Sigmoid colon (tissue), 7 donors: ENCODE results near the gene PUSL1. TPM values are rescaled to one million over a fixed set of nuclear protein-coding genes. Genes with fewer than 3 reads are reported as not detected.

ENCODE experiments used
- DNase-seq: peaks from one replicate; pipeline ENCODE4 v3.0.0-alpha.2; 2019
- H3K27ac ChIP-seq, 4 donors: fragments of 200-600 bp; sonication (generic); one replicate each; pipeline ENCODE4 v1.5.1; 2016 to 2019; ENCODE audit warnings: mild to moderate bottlenecking in 1 of 4
- H3K27me3 ChIP-seq, 3 donors: fragments of 200-600 bp; sonication (generic); one replicate each; pipeline ENCODE4 v1.5.1; 2019; ENCODE audit warnings: mild to moderate bottlenecking in 1 of 3
- H3K36me3 ChIP-seq, 4 donors: fragments of 200-600 bp; sonication (generic); one replicate each; pipeline ENCODE4 v1.5.1; 2016 to 2019
- H3K4me1 ChIP-seq, 4 donors: fragments of 200-600 bp; sonication (generic); one replicate each; pipeline ENCODE4 v1.5.1; 2017 to 2019
- H3K4me3 ChIP-seq, 4 donors: fragments of 200-600 bp; sonication (generic); one replicate each; pipeline ENCODE4 v1.5.1; 2017 to 2019; ENCODE audit warnings: mild to moderate bottlenecking in 2 of 4, moderate library complexity in 1 of 4
- H3K9me3 ChIP-seq, 4 donors: fragments of 200-600 bp in 3 of 4; sonication (generic) in 3 of 4; one replicate each; pipeline versions ENCODE4 v1.5.1 to v1.6.1; 2013 to 2019
- CTCF ChIP-seq, 4 experiments: fragments of 450-650 bp in 3 of 4; fragments of 200-600 bp in 1 of 4; IDR thresholded peaks; one replicate each; pipeline ENCODE4 v1.5.1; 2016 to 2019; ENCODE audit warnings: antibody characterized with exemption in 4 of 4, mild to moderate bottlenecking in 3 of 4, moderate library complexity in 2 of 4
- EP300 ChIP-seq, 4 donors: sonication (generic); formaldehyde crosslinking; IDR thresholded peaks; one replicate each; pipeline ENCODE4 v1.6.1; 2017; ENCODE audit warnings: antibody characterized with exemption in 4 of 4
- POLR2A ChIP-seq, 2 donors: fragments of 450-650 bp; IDR thresholded peaks; one replicate each; pipeline ENCODE4 v1.6.1; 2016; ENCODE audit warnings: antibody characterized with exemption in 2 of 2, mild to moderate bottlenecking in 2 of 2, moderate library complexity in 2 of 2
- POLR2AphosphoS5 ChIP-seq, 4 donors: sonication (generic); formaldehyde crosslinking; IDR thresholded peaks; one replicate each; pipeline ENCODE4 v1.6.1; 2017; ENCODE audit warnings: antibody characterized with exemption in 4 of 4
- WGBS, 2 donors: extraction: QIAGEN DNeasy Blood & Tissue Kit; methylation state at CpG; one replicate each; pipeline ENCODE4 v1.1.7; 2013; 5-methylcytosine and 5-hydroxymethylcytosine counted together
- intact Hi-C: fragments of 100-400 bp; cut with DNase I; formaldehyde crosslinking; loops from one replicate; pipeline ENCODE4 v1.15.1; 2023
- polyA plus RNA-seq, 3 donors: library from polyadenylated mRNA; stranded (reverse); fragments of 200-250 nt; gene quantifications; one replicate each; pipeline ENCODE4 v1.2.3, GENCODE V29; 2013
- total RNA-seq, 4 donors: library from RNA; depleted of rRNA; stranded (reverse); fragments of >200 nt; gene quantifications; one replicate each; pipeline ENCODE4 v1.1.0, GENCODE V29; 2016
- donor health status: healthy with polysubstance abuse.
- donor health status: Bipolar disorder and iron deficiency.
- donor health status: healthy.

PUSL1 gene
- total and polyA plus RNA-seq, 7 donors = 12.6 to 24.0 (median 18.9) TPM

- TF ChIP-seq CTCF (IDR thresholded peaks at IDR 0.05) (no peak), POLR2A (IDR thresholded peaks at IDR 0.05) (no peak), POLR2AphosphoS5 (IDR thresholded peaks at IDR 0.05) (no peak), EP300 (IDR thresholded peaks at IDR 0.05) (no peak)
- no peak for DNase-seq
- peak overlapping the region in 2 of 4 donors; percentile 84 to 99 for H3K4me3 ChIP-seq
- no peaks in the 10 kb centered on the region for H3K9me3 ChIP-seq
- intact Hi-C loops = loop anchor here (1.0 to 5.0 kb wide), 2 partner anchors 43 to 153 kb away; partner anchors contain the start of genes B3GALT6 and SDF4
- no peaks in the 10 kb centered on the region for H3K27me3 ChIP-seq
- peak overlapping the region in 1 of 4 donors; percentile 89 for H3K27ac ChIP-seq
- WGBS, 2 donors = 86 to 88% methylated on average over 15 of the region's 15 CpGs
- peaks cover 0 to 45% (median 40%) of the 10 kb centered on the region in 4 donors for H3K4me1 ChIP-seq
- H3K36me3 ChIP-seq = no peaks in the 10 kb centered on the region
Measured at GRCh38 chr1:1274931-1275431, 33.4 kb upstream of the PUSL1 start.

- H3K36me3 ChIP-seq = no peaks in the 10 kb centered on the region
- 78 to 85% methylated on average over 9 of the region's 9 CpGs for WGBS, 2 donors
- H3K27me3 ChIP-seq = no peaks in the 10 kb centered on the region
- no peaks in the 10 kb centered on the region for H3K9me3 ChIP-seq
- H3K4me1 ChIP-seq = peaks cover 0 to 36% (median 31%) of the 10 kb centered on the region in 4 donors
- no peak overlapping the region for H3K27ac ChIP-seq
- H3K4me3 ChIP-seq = no peak overlapping the region
- no peak for DNase-seq
- intact Hi-C loops = no loop called here
- TF ChIP-seq EP300 (IDR thresholded peaks at IDR 0.05) (no peak), CTCF (IDR thresholded peaks at IDR 0.05) (no peak), POLR2A (IDR thresholded peaks at IDR 0.05) (no peak)
Measured at GRCh38 chr1:1275836-1276235, 32.6 kb upstream of the PUSL1 start.

- TF ChIP-seq CTCF (IDR thresholded peaks at IDR 0.05) = no peak
- WGBS, 2 donors = 81 to 89% methylated on average over 13 of the region's 13 CpGs
Measured at GRCh38 chr1:1278620-1279019, 29.8 kb upstream of the PUSL1 start.

GRCh38 chr1:1279028-1279427, 29.4 kb upstream of the PUSL1 start:
- Histone ChIP-seq H3K9me3 (no peaks in the 10 kb centered on the region), H3K4me3 (no peak overlapping the region), H3K27ac (no peak overlapping the region), H3K36me3 (no peaks in the 10 kb centered on the region), H3K27me3 (no peaks in the 10 kb centered on the region), H3K4me1 (peaks cover 0 to 13% (median 10%) of the 10 kb centered on the region in 4 donors)
- TF ChIP-seq EP300 (IDR thresholded peaks at IDR 0.05) (no peak), POLR2AphosphoS5 (IDR thresholded peaks at IDR 0.05) (no peak), POLR2A (IDR thresholded peaks at IDR 0.05) (no peak), CTCF (IDR thresholded peaks at IDR 0.05) (no peak)
- WGBS, 2 donors = 90 to 92% methylated on average over 17 of the region's 17 CpGs
- intact Hi-C loops = no loop called here
- no peak for DNase-seq

More at GRCh38 chr1:1278620-1279019, 29.8 kb upstream of the PUSL1 start:
- Histone ChIP-seq H3K4me3 (no peak overlapping the region), H3K27me3 (no peaks in the 10 kb centered on the region), H3K4me1 (peaks cover 0 to 14% (median 10%) of the 10 kb centered on the region in 4 donors), H3K36me3 (no peaks in the 10 kb centered on the region), H3K9me3 (no peaks in the 10 kb centered on the region), H3K27ac (no peak overlapping the region)
- intact Hi-C loops = no loop called here
- no peak for DNase-seq
